Raji (cell line): ENCODE results near the gene ECM2.

ENCODE experiments used
- POLR2A ChIP-seq: IDR thresholded peaks from 2 replicates; pipeline ENCODE4 v1.6.1; 2011; ENCODE audit warnings: low read depth, low read length, control low read depth; ENCODE audit not compliant: insufficient read depth

Gene ECM2

GRCh38 chr9:92534674-92535073 lies 1.1 kb downstream of the ECM2 start:
- no peak for TF ChIP-seq POLR2A

GRCh38 chr9:92534204-92534603 lies 1.6 kb downstream of the ECM2 start:
- no peak for TF ChIP-seq POLR2A

GRCh38 chr9:92530893-92531292 lies 4.9 kb downstream of the ECM2 start:
- TF ChIP-seq POLR2A = no peak

DNA sequence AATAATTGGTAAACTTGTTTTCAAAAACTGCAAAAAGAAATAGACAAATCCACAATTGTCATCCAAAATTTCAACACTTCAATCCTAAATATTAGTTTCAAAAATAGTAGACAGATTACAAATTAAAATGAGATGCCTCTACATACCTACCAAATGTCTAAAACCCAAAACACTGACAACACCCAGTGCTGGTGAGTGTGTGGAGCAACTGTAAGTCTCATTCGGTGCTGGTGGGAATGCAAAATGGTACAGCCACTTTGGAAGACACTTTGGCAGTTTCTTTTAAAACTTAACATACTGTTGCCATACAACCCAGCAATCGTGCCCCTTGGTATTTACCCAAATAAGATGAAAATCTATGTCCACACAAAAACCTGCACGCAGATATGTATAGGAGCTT lies 6.7 kb downstream of the ECM2 start:
- no peak for TF ChIP-seq POLR2A

- no peak for TF ChIP-seq POLR2A
Observed at GRCh38 chr9:92528522-92528849, 7.3 kb downstream of the ECM2 start.

- no peak for TF ChIP-seq POLR2A
Observed at GRCh38 chr9:92527832-92528521, 7.8 kb downstream of the ECM2 start.

DNA sequence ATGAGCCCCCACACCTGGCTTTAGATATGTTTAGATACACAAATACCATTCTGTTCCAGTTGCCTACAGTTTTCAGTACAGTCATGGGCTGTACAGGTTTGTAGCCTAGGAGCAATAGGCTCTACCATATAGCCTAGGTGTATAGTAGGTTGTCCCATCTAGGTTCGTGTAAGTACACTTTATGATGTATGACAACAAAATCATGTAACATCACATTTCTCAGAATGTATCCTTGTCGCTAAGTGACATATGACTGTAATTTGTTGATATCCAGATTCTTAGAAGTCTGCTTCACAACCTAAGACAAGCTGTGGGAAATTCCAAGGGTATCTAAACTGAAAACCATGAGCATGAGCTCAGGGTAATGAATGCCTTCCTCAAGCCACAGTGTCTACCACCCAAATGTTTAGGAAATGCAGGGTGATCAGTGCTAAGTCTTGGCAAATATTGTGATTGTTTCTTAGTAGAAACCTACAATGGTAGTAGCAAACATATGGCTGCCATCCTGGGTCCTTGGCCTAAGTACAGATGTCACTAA lies 8.4 kb downstream of the ECM2 start:
- TF ChIP-seq POLR2A = no peak

DNA sequence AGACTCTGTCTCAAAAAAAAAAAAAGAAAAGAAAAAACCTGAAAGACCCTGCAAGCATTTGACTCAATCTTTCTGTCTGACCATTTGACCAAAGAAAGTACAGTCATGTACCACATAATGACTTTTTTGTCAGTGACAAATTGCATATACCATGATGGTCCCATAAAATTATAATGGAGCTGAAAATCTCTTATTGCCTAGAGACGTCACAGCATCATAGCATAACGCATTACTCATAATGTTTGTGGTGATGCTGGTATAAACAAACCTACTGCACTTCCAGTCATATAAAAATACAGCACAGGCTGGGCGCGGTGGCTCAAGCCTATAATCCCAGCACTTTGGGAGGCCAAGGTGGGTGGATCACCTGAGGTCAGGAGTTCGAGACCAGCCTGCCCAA lies 10.5 kb downstream of the ECM2 start:
- TF ChIP-seq POLR2A = no peak

DNA sequence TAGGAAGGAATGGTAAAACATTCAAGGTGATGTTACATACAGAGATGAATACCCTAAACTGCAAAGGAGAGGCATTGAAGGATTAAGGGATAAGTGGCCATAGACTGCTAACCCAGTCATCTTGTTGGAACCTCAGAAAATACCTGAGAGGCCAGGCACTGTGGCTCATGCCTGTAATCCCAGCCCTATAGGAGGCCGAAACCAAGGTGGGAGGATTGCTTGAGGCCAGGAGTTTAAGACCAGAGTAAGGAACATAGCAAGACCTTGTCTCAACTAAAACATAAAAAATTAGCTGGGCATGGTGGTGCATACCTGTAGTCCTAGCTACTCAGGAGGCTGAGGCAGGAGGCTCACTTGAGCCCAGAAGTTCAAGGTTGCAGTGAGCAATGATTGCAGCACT lies 10.9 kb downstream of the ECM2 start:
- TF ChIP-seq POLR2A = no peak

- TF ChIP-seq POLR2A = no peak
Observed at GRCh38 chr9:92522983-92523970, 12.5 kb downstream of the ECM2 start.

DNA sequence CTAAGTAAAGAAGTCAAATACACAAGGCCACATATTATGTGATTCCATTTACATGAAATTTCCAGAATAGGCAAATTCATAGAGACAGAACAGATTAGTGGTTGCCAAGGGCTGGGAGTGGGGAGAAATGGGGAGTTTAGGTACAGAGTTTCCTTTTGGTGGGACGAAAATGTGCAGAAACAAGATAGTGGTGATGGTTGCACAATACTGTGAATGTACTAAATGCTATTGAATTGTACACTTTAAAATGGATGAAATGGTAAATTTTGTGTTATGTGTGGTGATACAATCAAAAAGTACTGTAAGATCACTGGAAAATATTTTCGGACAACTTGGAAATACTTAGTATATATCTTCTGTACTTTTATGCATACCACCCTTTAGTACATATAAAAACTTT lies 15.0 kb downstream of the ECM2 start:
- TF ChIP-seq POLR2A = no peak

- TF ChIP-seq POLR2A = no peak
Observed at GRCh38 chr9:92518199-92518598, 17.6 kb downstream of the ECM2 start.

GRCh38 chr9:92517046-92517445 lies 18.7 kb downstream of the ECM2 start:
- TF ChIP-seq POLR2A = no peak

- TF ChIP-seq POLR2A = no peak
Observed at GRCh38 chr9:92516521-92516920, 19.3 kb downstream of the ECM2 start.

GRCh38 chr9:92514635-92515034 lies 21.2 kb downstream of the ECM2 start:
- TF ChIP-seq POLR2A = no peak

GRCh38 chr9:92513349-92513748 lies 22.4 kb downstream of the ECM2 start:
- no peak for TF ChIP-seq POLR2A

DNA sequence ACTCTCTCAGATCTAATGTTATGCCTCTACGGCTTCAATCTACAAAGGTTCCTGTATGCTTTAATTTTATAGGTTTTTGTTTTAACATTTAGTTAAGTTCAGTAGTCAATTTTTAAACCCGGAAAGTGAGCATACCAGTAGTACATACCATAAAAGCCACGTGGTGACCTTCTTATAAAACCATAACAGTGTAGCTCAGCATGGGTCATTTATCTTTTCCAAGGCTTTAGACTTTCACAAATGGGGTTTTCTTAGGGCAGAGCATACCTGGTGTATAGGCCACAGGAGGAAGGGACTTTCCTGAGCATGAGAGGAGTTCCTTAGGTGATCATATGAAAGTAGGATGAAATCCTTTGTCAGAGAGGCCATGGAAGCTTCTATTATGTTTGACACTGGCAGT lies 23.2 kb downstream of the ECM2 start:
- no peak for TF ChIP-seq POLR2A

GRCh38 chr9:92510747-92511146 lies 25.0 kb downstream of the ECM2 start:
- TF ChIP-seq POLR2A = no peak
